GM10266 (cell line): ENCODE results near the gene ACACB.

Experiments used
- DNase-seq: peaks from one replicate; pipeline ENCODE4 v3.0.0; 2012; ENCODE audit errors: extremely low spot score
- TF ChIP-seq, protein P1 (sequence below): IDR thresholded peaks from 2 replicates; pipeline ENCODE4 v1.5.1; 2012; ENCODE audit warnings: mild to moderate bottlenecking, low read depth; ENCODE audit not compliant: control insufficient read depth, insufficient read depth; ENCODE audit errors: missing control alignments

ACACB gene

DNA sequence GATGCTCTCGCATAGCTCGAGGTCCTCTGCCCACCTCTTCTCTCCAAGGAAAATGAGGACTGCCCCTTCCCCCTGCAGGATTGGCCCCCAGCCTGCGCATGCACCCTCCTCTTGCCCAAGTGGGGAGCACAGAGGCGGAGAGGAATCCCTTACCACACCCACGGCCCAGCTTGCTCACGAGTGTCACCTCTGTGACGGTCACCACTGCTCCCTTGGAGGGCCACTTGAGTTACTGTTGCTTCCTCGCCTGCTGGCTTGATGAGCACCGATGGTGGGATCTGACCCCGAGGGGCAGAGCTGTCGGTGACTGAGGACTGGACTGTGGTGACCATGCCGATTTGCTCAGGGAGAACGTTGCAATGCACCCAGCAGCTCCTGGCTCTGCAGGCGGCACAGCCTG is 151.0 kb downstream of the ACACB start:
- DNase-seq, result no peak

DNA sequence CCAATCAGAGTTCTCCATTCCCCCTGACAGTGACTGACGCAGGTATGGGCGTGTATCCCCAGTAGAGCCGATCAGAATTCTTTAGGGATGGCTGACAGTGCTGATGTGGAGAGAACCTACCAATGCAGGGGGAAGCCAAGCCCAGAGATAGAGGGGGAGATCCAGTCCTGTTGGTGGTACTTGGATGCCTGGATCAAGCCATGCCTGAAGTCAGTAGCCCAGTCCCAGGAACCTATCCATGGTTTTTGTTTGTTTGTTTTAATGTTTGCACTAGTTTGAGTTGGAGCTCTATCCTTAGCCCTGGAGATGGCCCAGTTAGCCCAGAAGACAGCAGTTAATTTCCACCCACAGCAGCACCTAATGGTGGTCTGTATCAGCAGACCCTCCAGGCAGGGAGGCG is 152.5 kb downstream of the ACACB start:
- DNase-seq, result no peak
- TF ChIP-seq, protein P1, sequence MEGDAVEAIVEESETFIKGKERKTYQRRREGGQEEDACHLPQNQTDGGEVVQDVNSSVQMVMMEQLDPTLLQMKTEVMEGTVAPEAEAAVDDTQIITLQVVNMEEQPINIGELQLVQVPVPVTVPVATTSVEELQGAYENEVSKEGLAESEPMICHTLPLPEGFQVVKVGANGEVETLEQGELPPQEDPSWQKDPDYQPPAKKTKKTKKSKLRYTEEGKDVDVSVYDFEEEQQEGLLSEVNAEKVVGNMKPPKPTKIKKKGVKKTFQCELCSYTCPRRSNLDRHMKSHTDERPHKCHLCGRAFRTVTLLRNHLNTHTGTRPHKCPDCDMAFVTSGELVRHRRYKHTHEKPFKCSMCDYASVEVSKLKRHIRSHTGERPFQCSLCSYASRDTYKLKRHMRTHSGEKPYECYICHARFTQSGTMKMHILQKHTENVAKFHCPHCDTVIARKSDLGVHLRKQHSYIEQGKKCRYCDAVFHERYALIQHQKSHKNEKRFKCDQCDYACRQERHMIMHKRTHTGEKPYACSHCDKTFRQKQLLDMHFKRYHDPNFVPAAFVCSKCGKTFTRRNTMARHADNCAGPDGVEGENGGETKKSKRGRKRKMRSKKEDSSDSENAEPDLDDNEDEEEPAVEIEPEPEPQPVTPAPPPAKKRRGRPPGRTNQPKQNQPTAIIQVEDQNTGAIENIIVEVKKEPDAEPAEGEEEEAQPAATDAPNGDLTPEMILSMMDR, result no peak

More for the DNA sequence above, 151.0 kb downstream of the ACACB start:
- TF ChIP-seq, protein P1, result no peak

- DNase-seq, result no peak
- TF ChIP-seq, protein P1, result no peak
Measured at GRCh38 chr12:109269428-109269827, 153.0 kb downstream of the ACACB start.

DNA sequence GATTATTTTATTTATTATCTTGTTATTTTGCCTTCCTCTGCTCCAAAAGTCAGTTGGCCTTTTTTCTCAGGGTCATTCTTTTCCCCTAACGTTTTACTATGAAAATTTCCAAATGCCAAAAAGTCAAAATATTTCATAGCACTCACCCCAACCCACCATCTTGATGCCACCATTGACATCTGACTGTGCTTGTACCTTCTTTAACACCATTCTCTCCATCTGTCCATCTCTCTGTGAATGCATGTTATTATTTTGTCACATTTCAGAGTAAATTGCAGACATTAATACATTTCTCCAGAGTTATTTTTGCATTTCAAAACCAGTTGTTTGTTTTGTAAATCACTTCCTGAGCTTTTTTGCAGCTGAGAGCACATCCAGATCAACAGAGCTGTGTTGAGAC is 154.1 kb downstream of the ACACB start:
- TF ChIP-seq, protein P1, result no peak
- no peak for DNase-seq

- TF ChIP-seq, protein P1, result no peak
- DNase-seq, result no peak
Measured at GRCh38 chr12:109271418-109271817, 155.0 kb downstream of the ACACB start.

GRCh38 chr12:109273354-109273753 is 157.0 kb downstream of the ACACB start:
- DNase-seq, result no peak
- TF ChIP-seq, protein P1, result no peak

GRCh38 chr12:109274381-109274780 is 158.0 kb downstream of the ACACB start:
- DNase-seq, result no peak
- TF ChIP-seq, protein P1, result no peak
